Panc1 (cell line): ENCODE data around the gene NUFIP1. TPM values are rescaled to one million over a fixed set of nuclear protein-coding genes. Genes with fewer than 3 reads are reported as not detected.
A peak's percentile ranks its signal among the peaks of the same experiment; 100 is the strongest.

Experiments used
- ATAC-seq: fragments of 200-7000 bp; cut with Tn5 transposase; 2 replicates; pipeline ENCODE4 v1.9.1; 2020; ENCODE audit warnings: mild to moderate bottlenecking, moderate library complexity
- BruUV-seq: library from RNA; stranded (reverse); fragments of 400-500 nt; replicated peaks from 2 replicates; lab custom pipeline; 2021; lab: Mats Ljungman, UMichigan
- CTCF ChIA-PET: fragments of 300-600 bp; sonication (Branson Sonifier 250); formaldehyde crosslinking; loops from one replicate; lab custom pipeline; 2022; ENCODE audit warnings: antibody characterized with exemption; lab: Charles Lee
- POLR2A ChIA-PET: fragments of 300-600 bp; sonication (Branson Sonifier 250); formaldehyde crosslinking; loops from one replicate; lab custom pipeline; 2022; ENCODE audit warnings: antibody characterized with exemption; lab: Charles Lee
- DNase-seq: peaks from one replicate; pipeline ENCODE4 v3.0.0-alpha.2; 2010; ENCODE audit warnings: low read depth, low spot score
- H3K27ac ChIP-seq: 2 replicates; pipeline ENCODE4 v1.5.1; 2011; ENCODE audit warnings: mild to moderate bottlenecking, low read length, inconsistent platforms
- H3K27me3 ChIP-seq: fragments of 200-500 bp; sonication (Bioruptor generic); 2 replicates; pipeline ENCODE4 v1.6.0; 2014; ENCODE audit warnings: low read length, inconsistent platforms; ENCODE audit not compliant: control insufficient read depth, insufficient read depth
- H3K36me3 ChIP-seq: fragments of 200-500 bp; sonication (Bioruptor generic); 2 replicates; pipeline ENCODE4 v1.5.1; 2014; ENCODE audit warnings: inconsistent platforms, mild to moderate bottlenecking, low read length, moderate library complexity; ENCODE audit not compliant: control insufficient read depth, insufficient read depth
- H3K4me1 ChIP-seq: 2 replicates; pipeline ENCODE4 v1.5.1; 2011; ENCODE audit warnings: inconsistent platforms, mild to moderate bottlenecking, low read length, moderate library complexity; ENCODE audit not compliant: control insufficient read depth, insufficient read depth
- H3K4me3 ChIP-seq, 2 experiments: 2 replicates each; pipeline ENCODE4 v1.5.1; 2011 to 2012; ENCODE audit warnings: low read depth in 2 of 2, low read length in 2 of 2, mild to moderate bottlenecking in 2 of 2, inconsistent platforms in 1 of 2, moderate library complexity in 1 of 2
- H3K9me3 ChIP-seq: fragments of 200-500 bp; sonication (Bioruptor generic); 2 replicates; pipeline ENCODE4 v1.5.1; 2014; ENCODE audit warnings: low read depth, mild to moderate bottlenecking, inconsistent platforms, low read length, moderate library complexity; ENCODE audit not compliant: control insufficient read depth, insufficient read depth
- CTCF ChIP-seq: fragments of 450-650 bp; IDR thresholded peaks from 2 replicates; pipeline ENCODE4 v1.5.1; 2017; ENCODE audit warnings: mild to moderate bottlenecking
- POLR2AphosphoS5 ChIP-seq: IDR thresholded peaks from 2 replicates; pipeline ENCODE4 v1.6.1; 2012; ENCODE audit warnings: mild to moderate bottlenecking, low read depth, low read length, moderate library complexity
- REST ChIP-seq, 2 experiments: IDR thresholded peaks; 2 replicates each; pipeline ENCODE4 v1.6.1; 2011 to 2012; ENCODE audit warnings: low read depth in 2 of 2, control low read depth in 1 of 2, low read length in 1 of 2, mild to moderate bottlenecking in 1 of 2, moderate library complexity in 1 of 2; ENCODE audit not compliant: insufficient read depth in 1 of 2
- SIN3A ChIP-seq: IDR thresholded peaks from 2 replicates; pipeline ENCODE4 v1.6.1; 2012; ENCODE audit warnings: low read depth, mild to moderate bottlenecking, low read length, moderate library complexity, borderline replicate concordance; ENCODE audit not compliant: insufficient read depth
- TCF7L2 ChIP-seq: IDR thresholded peaks from 2 replicates; pipeline ENCODE4 v1.6.1; 2011; ENCODE audit warnings: mild to moderate bottlenecking, low read depth, low read length, inconsistent platforms
- in situ Hi-C: cut with HindIII; loops from 2 replicates; pipeline ENCODE4 v1.10.0; 2016; ENCODE audit warnings: low sequenced_read_pairs, low pct_unique_long_range_greater_than_20kb
- intact Hi-C: fragments of 100-400 bp; cut with micrococcal nuclease; formaldehyde crosslinking; loops from one replicate; pipeline ENCODE4 v1.10.0; 2022; ENCODE audit not compliant: unreplicated experiment
- total RNA-seq: library from RNA; stranded (reverse); gene quantifications from one replicate; pipeline ENCODE4 v1.2.1, GENCODE V29; 2021; ENCODE audit not compliant: unreplicated experiment

The NUFIP1 gene
- total RNA-seq, 1 experiment from 2014 or later, result 6.6 TPM

- in situ Hi-C loops, result no loop called here
- no peak for DNase-seq
- Histone ChIP-seq H3K36me3 (no peaks in the 10 kb centered on the region; the same call in 1 of the 2 replicates), H3K9me3 (no peaks in the 10 kb centered on the region), H3K27ac (no peak overlapping the region), H3K4me1 (peaks cover 5% of the 10 kb centered on the region; the same call in 1 of the 2 replicates), H3K27me3 (no peaks in the 10 kb centered on the region), H3K4me3 (no peak overlapping the region)
- BruUV-seq, result no TSS peak
- intact Hi-C loops, result loop anchor here (2.0 kb wide), 1 partner anchor 489 kb away; no protein-coding TSS in a partner anchor
- ATAC-seq, result no peak; the same call in 1 of the 2 replicates
- TF ChIP-seq SIN3A, result no peak
- TF ChIP-seq TCF7L2, result no peak
- no peak for TF ChIP-seq CTCF
- TF ChIP-seq REST (IDR thresholded peaks at IDR 0.05; ENCODE audit: insufficient read depth in 1 of 2, low read depth in 2 of 2, low read length in 1 of 2), result no peak
- TF ChIP-seq POLR2AphosphoS5, result no peak
- ChIA-PET CTCF (no interaction called here), POLR2A (no interaction called here)
Measured at GRCh38 chr13:44971656-44972595, 17.3 kb downstream of the NUFIP1 start.

- no peak overlapping the region for H3K4me3 ChIP-seq
- no peaks in the 10 kb centered on the region; the same call in 1 of the 2 replicates for H3K36me3 ChIP-seq
- H3K4me1 ChIP-seq, result peaks cover 5% of the 10 kb centered on the region; the same call in 1 of the 2 replicates
- DNase-seq, result no peak
- H3K9me3 ChIP-seq, result no peaks in the 10 kb centered on the region
- ChIA-PET CTCF (no interaction called here), POLR2A (no interaction called here)
- no peak for ATAC-seq
- BruUV-seq, result no TSS peak
- in situ Hi-C loops, result no loop called here
- no peak overlapping the region for H3K27ac ChIP-seq
- TF ChIP-seq SIN3A (no peak), CTCF (peak; percentile 74; the same call in 1 of the 2 replicates), POLR2AphosphoS5 (no peak), TCF7L2 (no peak), REST (IDR thresholded peaks at IDR 0.05; ENCODE audit: insufficient read depth in 1 of 2, low read depth in 2 of 2, low read length in 1 of 2) (no peak)
- H3K27me3 ChIP-seq, result no peaks in the 10 kb centered on the region
- intact Hi-C loops, result loop anchor here (2.0 kb wide), 1 partner anchor 487 kb away; no protein-coding TSS in a partner anchor
Measured at GRCh38 chr13:44969551-44970484, 19.5 kb downstream of the NUFIP1 start.
